Activated CD4-positive, alpha-beta T cell treated with anti-CD3 and anti-CD28 coated beads, Interleukin-2, Interleukin-4, amounts not matched to agents 100 ng/mL and 50 ng/mL, durations not matched to agents 16 hours and 8 hours (primary cell): ENCODE results near the gene ADAM29.
"Not testable (repeated sequence)": the region's sequence is repeated elsewhere in the genome, so short reads cannot be mapped to it uniquely, and the experiment has no call there.

Experiments used
- DNase-seq: peaks from one replicate; pipeline ENCODE4 v3.0.0-alpha.2; 2020; ENCODE audit warnings: low spot score

The ADAM29 gene

GRCh38 chr4:174918058-174918457 is at the start of gene ADAM29:
ADAM29 (plus strand) TSS chr4:174918358; CDS start chr4:174975526, 57,168 bp downstream.
- no peak for DNase-seq

- no peak for DNase-seq
These were observed 48.8 kb upstream of the ADAM29 start for GRCh38 chr4:174869339-174869738.

DNA sequence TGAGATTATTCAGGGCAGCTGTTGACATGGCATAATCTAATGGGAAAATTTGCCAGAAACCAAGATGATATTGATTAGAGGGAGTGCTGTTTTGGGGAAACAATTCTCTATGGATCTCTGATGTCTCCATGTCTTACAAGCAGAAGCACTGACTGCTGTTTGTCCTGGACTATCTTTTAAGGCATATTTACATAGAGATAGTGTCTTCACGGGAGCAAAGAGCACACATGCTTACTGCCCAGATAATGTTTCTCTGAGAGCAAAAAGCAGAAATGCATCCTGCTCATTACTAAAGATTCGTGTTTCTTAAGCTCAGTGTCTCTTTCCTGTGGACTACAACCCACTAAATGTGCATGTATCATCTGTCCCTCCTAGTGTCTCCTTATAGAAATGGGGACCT is 47.8 kb upstream of the ADAM29 start:
- DNase-seq, result no peak

DNA sequence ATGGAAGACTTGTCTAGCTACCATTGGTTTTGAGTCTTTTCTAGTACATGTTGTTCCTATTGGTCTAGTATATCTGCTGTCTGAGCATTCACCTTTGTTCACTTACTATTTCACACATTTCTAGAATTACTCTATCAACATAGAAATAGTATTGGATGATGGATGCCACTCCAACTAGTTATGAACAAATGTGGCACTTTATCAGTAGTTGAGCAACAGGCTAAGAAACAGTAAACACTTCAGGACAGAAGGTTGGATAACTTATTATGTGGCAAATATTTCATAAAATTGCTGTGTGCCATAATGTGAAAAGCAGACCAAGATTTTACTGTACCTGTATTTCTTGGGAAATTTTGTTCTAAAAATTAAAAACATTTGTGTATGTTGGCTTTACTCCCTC is 46.8 kb upstream of the ADAM29 start:
- DNase-seq, result no peak

DNA sequence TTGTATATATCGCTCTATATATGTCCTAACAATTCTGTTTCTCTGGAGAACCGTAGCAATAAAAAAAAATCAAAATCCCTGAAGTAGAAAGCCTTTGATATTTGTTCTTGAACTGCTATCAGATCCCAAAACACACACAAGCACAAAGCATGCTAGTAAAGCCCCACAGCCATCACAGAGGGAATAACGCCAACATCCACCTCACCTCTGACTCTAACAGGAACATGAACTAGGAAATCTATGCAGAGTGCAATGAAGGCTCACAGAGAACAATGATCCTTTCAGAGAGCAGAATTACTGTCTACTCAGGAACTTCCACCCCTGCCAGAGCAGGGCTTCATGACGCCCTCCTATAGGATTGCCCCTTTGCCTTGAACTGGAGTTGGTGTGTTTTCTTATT is 45.0 kb upstream of the ADAM29 start:
- not testable (repeated sequence) for DNase-seq

DNA sequence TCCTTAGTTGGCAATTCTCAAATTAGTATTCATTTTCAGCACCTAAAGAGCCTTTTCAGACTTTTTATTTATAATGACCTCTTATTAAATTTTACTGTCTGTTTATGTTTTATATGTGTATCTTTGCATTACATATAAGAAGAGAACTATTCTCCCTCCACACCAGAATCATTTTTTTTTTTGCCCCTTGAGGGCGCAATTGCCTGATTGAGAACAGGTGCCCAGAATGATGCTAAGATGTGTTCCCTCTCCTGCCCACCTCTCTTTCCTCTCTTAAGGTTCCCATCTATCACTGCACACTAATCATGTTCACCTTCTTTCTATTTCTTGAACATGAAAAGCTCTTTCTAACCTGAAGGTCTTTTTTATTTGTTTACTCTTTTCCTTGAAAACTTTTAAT is 44.2 kb upstream of the ADAM29 start:
- peak; percentile 1 for DNase-seq

- no peak for DNase-seq
These were observed 43.3 kb upstream of the ADAM29 start for GRCh38 chr4:174874898-174875297.

DNA sequence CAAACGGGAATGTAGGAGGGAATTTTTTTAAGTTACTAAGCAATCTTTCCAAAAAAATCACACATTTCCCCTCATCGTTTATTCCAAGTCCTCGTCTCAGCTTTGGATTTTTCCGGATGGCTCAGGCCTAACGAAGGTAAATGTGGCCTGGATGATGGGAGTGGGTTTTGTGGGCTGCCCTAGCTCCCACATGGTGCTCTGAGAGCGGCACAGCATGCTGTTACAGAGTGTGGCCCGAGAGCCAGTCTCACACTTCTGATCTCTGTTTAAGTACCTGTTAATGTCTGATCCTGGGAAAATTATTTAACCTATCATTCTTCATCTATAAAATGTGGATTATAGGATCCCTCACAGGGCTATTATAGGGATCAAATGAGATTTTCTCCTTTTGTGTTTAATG is 38.2 kb upstream of the ADAM29 start:
- no peak for DNase-seq

GRCh38 chr4:174882317-174882992 is 35.7 kb upstream of the ADAM29 start:
- DNase-seq, result no peak

DNA sequence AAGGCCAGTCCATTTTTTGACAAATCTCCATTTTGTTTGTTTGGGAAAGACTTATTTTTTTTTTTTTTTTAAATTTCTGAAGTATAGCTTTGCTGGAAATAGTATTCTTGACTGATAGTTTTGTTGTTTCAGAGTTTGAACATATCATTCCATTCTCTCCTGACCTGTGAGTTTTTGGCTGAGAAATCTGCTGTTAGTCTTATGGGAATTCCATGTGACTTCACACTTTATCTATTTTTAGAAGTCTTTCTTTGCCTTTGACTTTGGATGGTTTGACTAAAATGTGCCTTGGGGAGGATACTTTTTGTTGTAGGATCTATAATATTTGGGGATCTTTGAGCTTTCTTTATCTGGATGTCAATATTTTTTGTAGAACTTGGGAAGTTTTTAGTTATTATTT is 10.7 kb upstream of the ADAM29 start:
- DNase-seq, result no peak

DNA sequence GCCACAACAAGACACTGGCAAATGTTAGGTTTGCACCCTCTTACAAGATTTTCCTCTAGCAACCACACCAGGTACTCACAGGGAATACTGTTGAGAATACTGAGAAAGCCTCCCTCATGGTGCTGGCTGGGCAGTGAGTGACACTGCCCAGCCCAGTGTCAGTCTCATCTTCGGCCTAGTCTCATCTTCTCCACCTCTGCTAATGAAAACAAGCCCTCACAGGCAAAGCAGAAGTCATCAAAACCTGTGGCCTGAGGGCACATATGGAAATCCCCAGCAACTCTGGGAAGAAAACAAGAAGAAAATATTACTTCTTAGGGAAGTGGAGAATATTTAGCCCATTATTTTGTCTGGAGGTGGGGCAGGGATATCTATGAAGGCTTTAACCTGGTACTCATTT is 7.9 kb upstream of the ADAM29 start:
- no peak for DNase-seq

DNA sequence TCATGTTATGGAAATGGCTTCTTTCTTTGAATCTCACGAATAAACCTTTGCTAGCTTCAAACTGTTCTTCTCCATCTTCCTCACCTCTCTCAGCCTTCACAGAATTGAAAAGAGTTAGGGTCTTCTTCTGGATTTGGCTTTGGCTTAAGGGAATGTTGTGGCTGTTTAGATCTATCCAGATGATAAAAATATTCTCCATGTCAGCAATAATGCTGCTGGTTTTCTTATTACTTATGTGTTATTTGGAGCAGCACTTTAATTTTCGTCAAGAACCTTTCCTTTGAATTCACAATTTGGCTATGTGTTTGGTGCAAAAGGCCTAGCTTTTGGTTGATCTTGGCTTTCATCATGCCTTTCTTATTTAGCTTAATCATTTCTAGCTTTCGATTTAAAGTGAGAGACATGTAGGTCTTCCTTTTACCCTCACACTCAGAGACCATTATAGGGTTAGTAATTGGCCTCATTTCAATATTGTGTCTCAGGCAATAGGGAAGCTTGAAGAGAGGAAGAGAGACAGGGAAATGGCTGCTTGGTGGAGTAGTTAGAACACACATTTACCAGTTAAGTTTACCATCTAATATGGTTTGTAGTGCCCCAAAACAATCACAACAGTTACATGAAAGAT is 5.1 kb upstream of the ADAM29 start:
- no peak for DNase-seq

DNA sequence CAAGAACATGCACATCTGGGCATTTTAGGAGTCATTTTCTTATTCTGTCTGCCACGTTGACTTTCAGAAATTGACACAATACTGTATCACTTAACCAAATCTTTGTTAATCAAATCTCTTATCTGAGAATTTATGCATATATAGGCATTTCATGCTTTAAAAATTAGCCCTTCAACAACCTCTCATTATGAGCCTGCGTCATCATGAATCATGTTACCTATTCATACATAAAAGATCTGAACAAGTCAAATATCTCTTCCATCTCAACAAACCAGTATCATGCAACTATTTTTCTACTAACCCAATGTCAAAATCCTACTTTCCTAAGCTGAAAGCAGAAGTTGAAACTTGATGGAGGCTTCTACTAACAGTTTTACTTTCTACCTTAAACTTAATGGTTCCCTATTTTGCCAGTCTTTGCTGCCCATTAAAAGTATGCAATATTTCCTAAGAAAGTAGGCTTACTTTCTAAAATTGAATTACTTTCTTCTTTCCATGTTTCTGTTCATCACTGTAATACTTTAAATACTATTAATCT is 1.8 kb downstream of the ADAM29 start:
- no peak for DNase-seq

GRCh38 chr4:174926958-174927357 is 8.8 kb downstream of the ADAM29 start:
- no peak for DNase-seq

GRCh38 chr4:174928174-174928573 is 10.0 kb downstream of the ADAM29 start:
- no peak for DNase-seq

DNA sequence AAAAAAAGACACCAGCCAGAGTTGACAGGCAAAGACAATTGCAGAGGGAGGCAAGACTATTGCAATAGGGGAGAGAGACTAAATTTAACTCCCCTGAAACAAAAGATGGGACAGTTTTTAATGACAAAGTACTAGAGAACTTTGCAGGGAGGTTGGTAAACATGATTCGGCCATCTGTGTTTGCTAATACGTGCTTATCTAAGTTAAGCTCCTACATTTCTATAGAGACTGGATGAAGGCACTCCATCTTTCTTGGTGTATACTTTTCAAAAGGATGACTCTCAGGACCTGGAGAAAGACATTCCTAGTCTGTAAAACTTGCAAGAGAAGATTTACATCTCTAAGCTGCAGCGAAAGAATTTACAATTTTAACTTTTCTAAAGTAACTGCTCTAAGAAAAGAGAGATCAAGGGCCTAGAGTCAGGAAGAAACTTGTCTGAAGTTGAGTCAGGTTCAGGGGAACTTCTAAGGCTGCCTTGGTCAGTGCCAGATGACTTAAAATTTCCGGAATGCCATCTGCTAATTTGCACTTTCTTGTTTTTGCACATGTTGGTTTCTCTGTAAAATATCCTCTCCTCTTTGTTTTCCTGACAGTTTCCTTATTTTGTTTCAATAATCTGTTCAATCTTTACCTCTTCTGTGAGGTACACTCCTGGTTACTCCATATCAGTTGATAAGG is 10.6 kb downstream of the ADAM29 start:
- DNase-seq, result no peak

GRCh38 chr4:174929346-174929745 is 11.2 kb downstream of the ADAM29 start:
- no peak for DNase-seq

DNA sequence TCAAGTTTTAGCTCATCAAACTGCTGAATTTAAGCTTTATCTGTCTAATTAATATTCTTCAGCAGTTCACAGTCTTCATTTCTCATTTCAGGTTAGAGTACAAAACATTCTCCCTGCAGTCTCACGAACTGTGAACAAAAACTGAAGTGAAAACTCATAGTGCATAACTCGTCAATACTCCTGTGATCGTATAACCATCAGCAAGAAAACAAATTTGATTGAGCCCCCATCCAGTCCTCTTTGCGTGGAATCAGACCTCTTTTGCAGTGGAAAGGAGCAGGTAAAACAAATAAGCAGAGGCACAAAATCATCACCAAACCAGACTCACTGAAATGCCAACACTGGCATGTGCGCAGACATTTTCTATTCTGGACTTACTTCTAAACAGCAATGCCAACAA is 12.7 kb downstream of the ADAM29 start:
- DNase-seq, result no peak

DNA sequence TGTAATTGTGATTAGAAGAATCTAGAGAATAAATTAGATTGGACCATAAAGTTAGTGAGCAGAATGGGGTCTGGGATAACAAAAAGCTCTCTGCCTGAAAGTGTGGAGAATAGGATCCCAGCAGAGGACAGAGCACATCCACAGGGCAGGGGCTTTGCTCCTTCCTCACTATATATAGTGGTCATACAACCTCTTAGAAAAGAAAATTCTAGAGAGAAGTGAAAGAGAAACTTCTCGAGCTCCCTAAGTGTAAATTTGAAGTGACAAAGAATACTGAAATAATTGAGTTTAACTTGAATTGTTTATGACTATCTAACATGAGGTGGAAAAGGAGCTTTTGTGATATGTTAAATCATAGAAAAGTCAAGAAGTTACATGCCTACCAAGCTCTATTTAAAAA is 14.9 kb downstream of the ADAM29 start:
- DNase-seq, result no peak

DNA sequence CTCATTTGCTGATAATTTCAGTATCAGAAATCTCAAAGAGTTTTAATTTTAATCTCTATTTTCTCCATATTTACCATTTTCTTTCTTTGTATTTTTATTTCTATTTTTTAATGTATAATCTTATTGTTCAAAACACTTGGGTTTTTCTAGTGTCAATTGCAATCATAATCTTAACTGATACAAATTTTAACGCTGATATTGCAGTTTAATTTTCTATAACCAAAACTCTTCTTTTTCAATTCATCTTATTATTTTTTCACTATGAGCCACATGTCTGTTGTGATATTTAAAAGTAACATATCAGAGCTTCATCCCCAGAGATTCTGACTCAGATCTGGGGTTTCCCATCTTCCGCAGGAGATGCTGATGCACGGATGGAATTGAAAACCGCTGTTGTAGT is 16.2 kb downstream of the ADAM29 start:
- DNase-seq, result no peak

DNA sequence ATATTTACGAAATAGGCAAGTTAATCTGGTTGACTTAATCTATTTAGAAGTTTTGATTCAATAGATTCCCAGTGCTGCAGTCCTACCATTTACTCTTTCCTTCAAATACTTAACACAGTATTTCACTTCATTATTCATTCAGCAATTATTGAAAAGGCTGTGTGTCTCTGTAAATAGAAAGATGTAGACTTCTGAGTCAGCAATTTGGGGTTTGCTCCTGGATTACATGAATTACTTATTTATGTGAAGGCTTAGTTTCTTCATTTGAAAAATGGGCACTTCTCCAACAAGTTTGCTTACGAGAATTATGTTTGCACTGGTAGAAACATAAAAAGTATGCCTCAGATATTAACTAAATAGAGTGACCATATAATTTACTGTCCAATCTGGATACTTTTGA is 17.4 kb downstream of the ADAM29 start:
- no peak for DNase-seq

- DNase-seq, result no peak
These were observed 21.8 kb downstream of the ADAM29 start for GRCh38 chr4:174940002-174940401.

DNA sequence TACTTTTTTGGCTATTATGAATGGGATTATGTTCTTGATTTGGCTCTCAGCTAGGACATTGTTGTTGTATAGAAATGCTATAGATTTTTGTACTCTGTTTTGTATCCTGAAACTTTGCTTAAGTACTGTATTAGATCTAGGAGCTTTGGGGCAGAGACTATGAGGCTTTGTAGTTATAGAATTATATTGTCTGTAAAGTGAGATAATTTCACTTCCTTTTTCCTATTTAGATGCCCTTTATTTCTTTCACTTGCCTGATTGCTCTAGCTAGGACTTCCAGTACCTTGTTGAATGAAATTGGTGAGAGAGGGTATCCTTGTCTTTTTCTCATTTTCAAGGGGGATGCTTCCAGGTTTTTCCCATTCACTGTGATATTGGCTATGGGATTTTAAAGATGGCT is 28.1 kb downstream of the ADAM29 start:
- DNase-seq, result no peak
